Neural progenitor cell (in vitro differentiated cells): Measurements from ENCODE around the gene MYO1C. TPM values are rescaled to one million over a fixed set of nuclear protein-coding genes. Genes with fewer than 3 reads are reported as not detected.

Source experiments
- DNase-seq: peaks from one replicate; pipeline ENCODE4 v3.0.0-alpha.2; 2016; ENCODE audit warnings: low spot score
- H2AFZ ChIP-seq: fragments of 200-600 bp; sonication (generic); replicated peaks from 2 replicates; pipeline ENCODE4 v1.6.1; 2016; ENCODE audit warnings: antibody characterized with exemption
- H3F3A ChIP-seq: fragments of 200-600 bp; sonication (generic); 2 replicates; pipeline ENCODE4 v1.6.1; 2016; ENCODE audit warnings: antibody characterized with exemption, low read depth
- H3K27ac ChIP-seq: fragments of 200-600 bp; sonication (generic); 2 replicates; pipeline ENCODE4 v1.5.1; 2016; ENCODE audit warnings: mild to moderate bottlenecking
- H3K27me3 ChIP-seq: fragments of 200-600 bp; sonication (generic); 2 replicates; pipeline ENCODE4 v1.6.1; 2016; ENCODE audit warnings: mild to moderate bottlenecking, moderate library complexity
- H3K36me3 ChIP-seq: fragments of 200-600 bp; sonication (generic); 2 replicates; pipeline ENCODE4 v1.5.1; 2016
- H3K4me1 ChIP-seq: fragments of 200-600 bp; sonication (generic); 2 replicates; pipeline ENCODE4 v1.6.1; 2016; ENCODE audit warnings: mixed run types
- H3K4me2 ChIP-seq: fragments of 200-600 bp; sonication (generic); 2 replicates; pipeline ENCODE4 v1.6.1; 2016
- H3K4me3 ChIP-seq: fragments of 200-600 bp; sonication (generic); 2 replicates; pipeline ENCODE4 v1.5.1; 2016
- H3K79me2 ChIP-seq: fragments of 200-600 bp; sonication (generic); 2 replicates; pipeline ENCODE4 v1.6.1; 2016; ENCODE audit warnings: low read depth
- H3K9ac ChIP-seq: fragments of 200-600 bp; sonication (generic); 2 replicates; pipeline ENCODE4 v1.6.1; 2016
- H3K9me3 ChIP-seq: fragments of 200-600 bp; sonication (generic); 2 replicates; pipeline ENCODE4 v1.5.1; 2016; ENCODE audit warnings: low read depth
- H4K20me1 ChIP-seq: fragments of 200-600 bp; sonication (generic); 2 replicates; pipeline ENCODE4 v1.6.1; 2016; ENCODE audit warnings: low read depth
- H3K27ac Mint-ChIP-seq: 3 replicates; pipeline ENCODE4 v1.8.0; 2021; ENCODE audit warnings: mixed read lengths
- H3K27me3 Mint-ChIP-seq: 2 replicates; pipeline ENCODE4 v1.8.0; 2022; ENCODE audit warnings: low read depth, mild to moderate bottlenecking, inconsistent platforms, moderate library complexity, mixed read lengths; ENCODE audit not compliant: insufficient read depth
- H3K36me3 Mint-ChIP-seq: 3 replicates; pipeline ENCODE4 v1.8.0; 2021; ENCODE audit warnings: mixed read lengths
- H3K4me1 Mint-ChIP-seq: 3 replicates; pipeline ENCODE4 v1.8.0; 2021; ENCODE audit warnings: mixed read lengths
- H3K4me3 Mint-ChIP-seq: 3 replicates; pipeline ENCODE4 v1.8.0; 2021; ENCODE audit warnings: mild to moderate bottlenecking, moderate library complexity, mixed read lengths
- H3K9me3 Mint-ChIP-seq: 3 replicates; pipeline ENCODE4 v1.8.0; 2020; ENCODE audit warnings: mixed read lengths
- EZH2 ChIP-seq: fragments of 200-600 bp; sonication (generic); IDR thresholded peaks from 2 replicates; pipeline ENCODE4 v1.6.1; 2017; ENCODE audit warnings: antibody characterized with exemption, mild to moderate bottlenecking, moderate library complexity
- EZH2phosphoT487 ChIP-seq: fragments of 200-600 bp; sonication (generic); IDR thresholded peaks from 2 replicates; pipeline ENCODE4 v1.6.1; 2017; ENCODE audit warnings: antibody characterized with exemption
- total RNA-seq: library from RNA; depleted of rRNA; stranded (reverse); fragments of >200 nt; gene quantifications from 2 replicates; pipeline ENCODE4 v1.2.3, GENCODE V29; 2015; ENCODE audit warnings: low replicate concordance
- TF ChIP-seq, protein P1 (sequence below): fragments of 200-600 bp; sonication (generic); IDR thresholded peaks from 2 replicates; pipeline ENCODE4 v1.5.1; 2017; ENCODE audit warnings: antibody characterized with exemption, mild to moderate bottlenecking

MYO1C gene
- total RNA-seq, 1 donor from 2014 or later: 28.7 TPM

DNA sequence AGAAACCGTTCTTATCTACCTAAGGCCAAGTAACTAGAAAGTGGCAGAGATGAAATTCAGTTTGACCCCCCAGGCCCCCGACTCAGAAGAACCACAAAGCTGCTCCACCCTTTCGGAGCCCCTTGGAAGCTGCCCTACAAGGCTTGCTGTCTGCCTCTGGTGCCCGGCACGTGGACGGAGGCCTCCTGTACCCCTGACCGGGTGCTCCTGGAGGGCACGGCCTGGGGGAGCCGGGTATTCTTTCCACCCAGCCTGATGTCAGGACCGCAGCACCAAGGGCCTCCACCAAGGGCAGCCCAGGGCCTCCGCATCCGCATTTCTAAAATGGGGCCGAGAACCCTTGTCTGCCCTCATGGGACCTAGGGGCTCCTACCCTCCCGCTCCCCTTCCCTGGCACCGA, 21.0 kb downstream of the MYO1C start:
- Histone ChIP-seq H3K9me3 (no peaks in the 10 kb centered on the region), H4K20me1 (peaks cover 10% of the 10 kb centered on the region), H3K27ac (no peak overlapping the region), H3K79me2 (no peaks in the 10 kb centered on the region), H3F3A (peaks cover 11% of the 10 kb centered on the region), H3K4me2 (no peak overlapping the region), H2AFZ (no peak overlapping the region), H3K4me1 (peaks cover 4% of the 10 kb centered on the region), H3K9ac (no peak overlapping the region), H3K27me3 (no peaks in the 10 kb centered on the region), H3K36me3 (no peaks in the 10 kb centered on the region), H3K4me3 (no peak overlapping the region)
- Mint-ChIP-seq H3K27ac (no peak overlapping the region), H3K4me3 (no peak overlapping the region), H3K36me3 (peaks cover 9% of the 10 kb centered on the region), H3K27me3 (peaks cover 12% of the 10 kb centered on the region), H3K9me3 (no peaks in the 10 kb centered on the region), H3K4me1 (peaks cover 36% of the 10 kb centered on the region)
- DNase-seq: no peak
- TF ChIP-seq, protein P1, sequence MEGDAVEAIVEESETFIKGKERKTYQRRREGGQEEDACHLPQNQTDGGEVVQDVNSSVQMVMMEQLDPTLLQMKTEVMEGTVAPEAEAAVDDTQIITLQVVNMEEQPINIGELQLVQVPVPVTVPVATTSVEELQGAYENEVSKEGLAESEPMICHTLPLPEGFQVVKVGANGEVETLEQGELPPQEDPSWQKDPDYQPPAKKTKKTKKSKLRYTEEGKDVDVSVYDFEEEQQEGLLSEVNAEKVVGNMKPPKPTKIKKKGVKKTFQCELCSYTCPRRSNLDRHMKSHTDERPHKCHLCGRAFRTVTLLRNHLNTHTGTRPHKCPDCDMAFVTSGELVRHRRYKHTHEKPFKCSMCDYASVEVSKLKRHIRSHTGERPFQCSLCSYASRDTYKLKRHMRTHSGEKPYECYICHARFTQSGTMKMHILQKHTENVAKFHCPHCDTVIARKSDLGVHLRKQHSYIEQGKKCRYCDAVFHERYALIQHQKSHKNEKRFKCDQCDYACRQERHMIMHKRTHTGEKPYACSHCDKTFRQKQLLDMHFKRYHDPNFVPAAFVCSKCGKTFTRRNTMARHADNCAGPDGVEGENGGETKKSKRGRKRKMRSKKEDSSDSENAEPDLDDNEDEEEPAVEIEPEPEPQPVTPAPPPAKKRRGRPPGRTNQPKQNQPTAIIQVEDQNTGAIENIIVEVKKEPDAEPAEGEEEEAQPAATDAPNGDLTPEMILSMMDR: no peak
- no peak for TF ChIP-seq EZH2
- TF ChIP-seq EZH2phosphoT487: no peak

DNA sequence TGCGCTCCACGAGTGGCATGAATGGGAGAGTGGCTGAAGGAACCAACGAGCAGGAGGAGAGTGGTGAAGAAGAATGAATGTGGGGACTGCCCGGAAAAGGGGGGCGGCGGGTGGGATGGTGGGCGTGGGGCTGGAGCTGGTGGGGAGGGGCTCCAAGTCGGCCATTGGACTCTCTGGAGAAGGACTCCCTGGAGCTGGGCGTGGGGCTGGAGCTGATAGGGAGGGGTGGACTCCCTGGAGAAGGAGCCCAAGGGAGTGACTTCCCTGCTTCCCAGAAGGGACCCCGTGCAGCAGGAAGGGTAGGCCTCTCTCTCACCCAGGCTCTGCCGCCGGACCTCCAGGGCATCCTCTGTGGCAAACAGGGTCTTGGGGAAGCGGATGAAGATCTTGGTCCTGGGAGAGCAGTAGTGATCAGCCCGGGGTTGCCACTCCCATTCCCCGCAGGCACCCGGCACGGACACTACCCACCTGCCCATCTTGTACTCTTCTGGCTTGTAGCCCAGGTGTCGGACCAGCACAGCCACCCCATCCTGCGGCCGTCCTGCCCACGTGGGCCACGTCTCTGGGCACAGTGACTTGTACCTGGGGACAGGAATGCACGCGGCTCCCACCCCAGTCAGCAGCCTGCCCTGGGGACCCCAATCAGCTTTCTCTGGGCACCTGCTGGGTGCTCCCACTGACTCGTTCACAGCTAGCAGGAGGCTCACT, 21.6 kb downstream of the MYO1C start:
- DNase-seq: no peak

DNA sequence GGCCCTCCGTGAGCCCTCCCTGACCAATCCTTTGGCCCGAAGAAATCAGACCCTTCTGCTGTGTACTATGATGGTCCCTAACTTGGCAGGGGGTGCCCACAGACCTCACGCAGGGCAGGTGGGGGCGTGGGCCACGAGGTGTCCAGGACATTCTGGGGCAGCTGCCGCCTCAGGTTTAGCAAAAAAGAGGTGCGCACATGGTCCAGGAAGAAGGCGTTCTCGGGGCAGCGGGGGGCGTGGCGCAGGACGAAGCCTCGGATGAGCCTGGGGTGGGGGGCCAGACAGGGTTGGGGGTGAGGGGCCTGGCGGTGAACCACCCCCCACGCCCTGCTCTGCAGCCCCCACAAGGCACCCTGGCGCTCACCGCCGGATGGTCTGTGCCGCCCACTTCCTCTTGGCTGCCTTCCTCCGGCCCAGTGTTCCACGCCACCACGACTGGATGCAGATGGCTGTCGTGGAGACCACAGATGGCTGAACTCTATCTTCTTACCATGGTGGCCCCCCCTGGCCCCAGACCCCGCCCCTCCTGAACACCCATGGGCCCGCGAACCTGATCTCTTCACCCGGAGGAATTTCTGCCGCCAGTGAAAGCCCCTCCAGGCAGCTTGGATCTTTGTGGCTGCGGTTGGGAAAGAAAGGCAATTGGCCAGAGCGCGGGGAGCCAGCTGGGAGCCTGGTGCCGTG, 22.3 kb downstream of the MYO1C start:
- peaks cover 36% of the 10 kb centered on the region for H3K4me1 Mint-ChIP-seq

More for the DNA sequence above, 21.6 kb downstream of the MYO1C start:
- Mint-ChIP-seq H3K36me3 (peaks cover 9% of the 10 kb centered on the region), H3K27me3 (peaks cover 12% of the 10 kb centered on the region), H3K4me3 (no peak overlapping the region), H3K9me3 (no peaks in the 10 kb centered on the region), H3K4me1 (peaks cover 36% of the 10 kb centered on the region), H3K27ac (no peak overlapping the region)
- Histone ChIP-seq H3K27ac (no peak overlapping the region), H3K79me2 (no peaks in the 10 kb centered on the region), H3K27me3 (no peaks in the 10 kb centered on the region), H3K9me3 (no peaks in the 10 kb centered on the region), H3K9ac (no peak overlapping the region), H3K4me1 (peaks cover 4% of the 10 kb centered on the region), H3K36me3 (no peaks in the 10 kb centered on the region), H3F3A (peaks cover 11% of the 10 kb centered on the region), H3K4me2 (no peak overlapping the region), H4K20me1 (peaks cover 10% of the 10 kb centered on the region), H3K4me3 (no peak overlapping the region), H2AFZ (no peak overlapping the region)
- TF ChIP-seq EZH2phosphoT487 (no peak), EZH2 (no peak)
- TF ChIP-seq, protein P1: no peak

More for the DNA sequence above, 22.3 kb downstream of the MYO1C start:
- Mint-ChIP-seq H3K4me3 (no peak overlapping the region), H3K9me3 (no peaks in the 10 kb centered on the region), H3K36me3 (peaks cover 9% of the 10 kb centered on the region), H3K27me3 (peaks cover 12% of the 10 kb centered on the region), H3K27ac (no peak overlapping the region)
- no peaks in the 10 kb centered on the region for H3K79me2 ChIP-seq
- no peak overlapping the region for H3K4me2 ChIP-seq
- H3K27me3 ChIP-seq: no peaks in the 10 kb centered on the region
- H3K9me3 ChIP-seq: no peaks in the 10 kb centered on the region
- no peak overlapping the region for H3K27ac ChIP-seq
- TF ChIP-seq EZH2 (no peak), EZH2phosphoT487 (no peak)
- TF ChIP-seq, protein P1: no peak
- peaks cover 10% of the 10 kb centered on the region for H4K20me1 ChIP-seq
- H3K36me3 ChIP-seq: no peaks in the 10 kb centered on the region
- peaks cover 4% of the 10 kb centered on the region for H3K4me1 ChIP-seq
- DNase-seq: no peak
- H3K4me3 ChIP-seq: no peak overlapping the region
- no peak overlapping the region for H3K9ac ChIP-seq
- peaks cover 11% of the 10 kb centered on the region for H3F3A ChIP-seq
- no peak overlapping the region for H2AFZ ChIP-seq
